ENCODE results near the gene SPON1.

SPON1 gene

GRCh38 chr11:13947379-13947778 lies 15.1 kb upstream of the SPON1 start:
- Histone ChIP-seq H3K27me3 (replicated peaks; ENCODE audit: insufficient read depth, low read length) (no peaks in the 10 kb centered on the region), H2AFZ (ENCODE audit: low read length) (no peak overlapping the region), H3K36me3 (replicated peaks; ENCODE audit: insufficient read depth, low read length) (no peaks in the 10 kb centered on the region), H3K9ac (ENCODE audit: low read length) (no peak overlapping the region), H3K4me3 (ENCODE audit: low read length) (no peak overlapping the region), H3K9me2 (replicated peaks; ENCODE audit: insufficient read depth, low read length) (no peaks in the 10 kb centered on the region), H4K20me1 (ENCODE audit: insufficient read depth, low read length) (no peaks in the 10 kb centered on the region), H3F3A (ENCODE audit: insufficient read depth, low read length) (no peaks in the 10 kb centered on the region), H3K27ac (ENCODE audit: low read length) (no peak overlapping the region), H3K9me3 (replicated peaks; ENCODE audit: insufficient read depth, low read length) (no peaks in the 10 kb centered on the region), H3K4me1 (ENCODE audit: low read length) (no peaks in the 10 kb centered on the region), H3K79me2 (ENCODE audit: low read length) (no peaks in the 10 kb centered on the region), H3K4me2 (ENCODE audit: low read depth, low read length) (no peak overlapping the region)
- no peak for TF ChIP-seq EZH2phosphoT487 (IDR thresholded peaks at IDR 0.05; ENCODE audit: low read length)
- TF ChIP-seq CTCF (IDR thresholded peaks at IDR 0.05; ENCODE audit: low read length): no peak
- no peak for TF ChIP-seq EZH2 (optimal IDR thresholded peaks at IDR 0.05; ENCODE audit: low read depth, low read length)
- DNase-seq: no peak

- no peak for DNase-seq
- TF ChIP-seq EZH2 (optimal IDR thresholded peaks at IDR 0.05; ENCODE audit: low read depth, low read length) (no peak), EZH2phosphoT487 (IDR thresholded peaks at IDR 0.05; ENCODE audit: low read length) (no peak), CTCF (IDR thresholded peaks at IDR 0.05; ENCODE audit: low read length) (no peak)
- no peaks in the 10 kb centered on the region for H3K36me3 ChIP-seq (replicated peaks; ENCODE audit: insufficient read depth, low read length)
- H3K9ac ChIP-seq (ENCODE audit: low read length): no peak overlapping the region
- H3K9me3 ChIP-seq (replicated peaks; ENCODE audit: insufficient read depth, low read length): no peaks in the 10 kb centered on the region
- no peaks in the 10 kb centered on the region for H3K79me2 ChIP-seq (ENCODE audit: low read length)
- H3K9me2 ChIP-seq (replicated peaks; ENCODE audit: insufficient read depth, low read length): no peaks in the 10 kb centered on the region
- no peaks in the 10 kb centered on the region for H3K27me3 ChIP-seq (replicated peaks; ENCODE audit: insufficient read depth, low read length)
- H3K4me3 ChIP-seq (ENCODE audit: low read length): no peak overlapping the region
- no peaks in the 10 kb centered on the region for H4K20me1 ChIP-seq (ENCODE audit: insufficient read depth, low read length)
- H3K27ac ChIP-seq (ENCODE audit: low read length): no peak overlapping the region
- no peaks in the 10 kb centered on the region for H3K4me1 ChIP-seq (ENCODE audit: low read length)
- H3F3A ChIP-seq (ENCODE audit: insufficient read depth, low read length): no peaks in the 10 kb centered on the region
- H2AFZ ChIP-seq (ENCODE audit: low read length): no peak overlapping the region
- H3K4me2 ChIP-seq (ENCODE audit: low read depth, low read length): no peak overlapping the region
Observed at GRCh38 chr11:13949876-13950275, 12.6 kb upstream of the SPON1 start.

DNA sequence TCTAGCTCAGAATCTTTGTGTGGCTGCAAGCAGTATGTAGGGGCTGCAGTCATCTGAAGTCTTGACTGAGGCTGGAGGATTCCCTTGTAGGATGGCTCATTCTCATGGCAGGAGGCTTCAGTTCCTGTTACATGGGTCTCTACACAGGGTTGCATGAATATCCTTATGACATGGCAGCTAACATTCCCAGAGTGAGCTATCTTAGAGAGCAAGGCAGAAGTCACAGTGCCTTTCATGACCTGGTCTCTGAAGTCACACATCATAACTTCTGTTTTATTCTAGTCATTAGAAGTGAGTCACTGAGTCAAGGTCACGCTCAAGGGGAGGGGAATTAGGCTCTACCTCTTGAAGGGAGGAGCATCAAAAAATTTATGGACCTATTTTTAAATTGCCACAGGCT lies 10.3 kb upstream of the SPON1 start:
- no peak overlapping the region for H3K4me3 ChIP-seq (ENCODE audit: low read length)
- no peaks in the 10 kb centered on the region for H3K4me1 ChIP-seq (ENCODE audit: low read length)
- H3K79me2 ChIP-seq (ENCODE audit: low read length): no peaks in the 10 kb centered on the region
- no peaks in the 10 kb centered on the region for H3F3A ChIP-seq (ENCODE audit: insufficient read depth, low read length)
- H3K4me2 ChIP-seq (ENCODE audit: low read depth, low read length): no peak overlapping the region
- no peak for TF ChIP-seq CTCF (IDR thresholded peaks at IDR 0.05; ENCODE audit: low read length)
- TF ChIP-seq EZH2 (optimal IDR thresholded peaks at IDR 0.05; ENCODE audit: low read depth, low read length): no peak
- TF ChIP-seq EZH2phosphoT487 (IDR thresholded peaks at IDR 0.05; ENCODE audit: low read length): no peak
- no peaks in the 10 kb centered on the region for H3K27me3 ChIP-seq (replicated peaks; ENCODE audit: insufficient read depth, low read length)
- H3K9me3 ChIP-seq (replicated peaks; ENCODE audit: insufficient read depth, low read length): no peaks in the 10 kb centered on the region
- no peak overlapping the region for H3K9ac ChIP-seq (ENCODE audit: low read length)
- DNase-seq: no peak
- no peaks in the 10 kb centered on the region for H4K20me1 ChIP-seq (ENCODE audit: insufficient read depth, low read length)
- no peak overlapping the region for H2AFZ ChIP-seq (ENCODE audit: low read length)
- no peak overlapping the region for H3K27ac ChIP-seq (ENCODE audit: low read length)
- no peaks in the 10 kb centered on the region for H3K36me3 ChIP-seq (replicated peaks; ENCODE audit: insufficient read depth, low read length)
- no peaks in the 10 kb centered on the region for H3K9me2 ChIP-seq (replicated peaks; ENCODE audit: insufficient read depth, low read length)
